NCI-H1105 (cell line): ENCODE measurements around the gene ECSCR.
"Not testable (repeated sequence)": the region's sequence is repeated elsewhere in the genome, so short reads cannot be mapped to it uniquely, and the experiment has no call there.

Experiments
- DNase-seq: peaks from one replicate; lab custom pipeline; 2025; lab: John Stamatoyannopoulos, UW

The ECSCR gene

DNA sequence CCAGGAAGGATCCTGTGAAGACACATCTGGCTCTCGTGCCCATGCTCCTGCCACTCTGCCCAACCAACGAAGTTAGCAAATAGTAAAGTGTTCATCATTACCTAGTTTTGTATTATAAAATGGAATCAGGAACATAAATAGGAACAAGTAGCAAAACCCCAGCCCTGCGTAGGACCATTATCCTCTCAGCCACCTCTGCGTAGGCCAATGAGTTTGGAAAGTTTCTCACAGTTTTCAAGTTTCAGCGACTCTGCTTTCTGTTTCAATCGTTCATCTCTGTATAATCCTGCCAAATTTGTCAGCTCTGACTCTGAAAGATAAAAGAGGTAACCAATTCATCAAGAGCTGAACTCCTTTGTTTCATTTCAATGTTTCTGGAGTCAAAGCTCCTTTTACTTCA is 48.6 kb downstream of the ECSCR start:
- no peak for DNase-seq

DNA sequence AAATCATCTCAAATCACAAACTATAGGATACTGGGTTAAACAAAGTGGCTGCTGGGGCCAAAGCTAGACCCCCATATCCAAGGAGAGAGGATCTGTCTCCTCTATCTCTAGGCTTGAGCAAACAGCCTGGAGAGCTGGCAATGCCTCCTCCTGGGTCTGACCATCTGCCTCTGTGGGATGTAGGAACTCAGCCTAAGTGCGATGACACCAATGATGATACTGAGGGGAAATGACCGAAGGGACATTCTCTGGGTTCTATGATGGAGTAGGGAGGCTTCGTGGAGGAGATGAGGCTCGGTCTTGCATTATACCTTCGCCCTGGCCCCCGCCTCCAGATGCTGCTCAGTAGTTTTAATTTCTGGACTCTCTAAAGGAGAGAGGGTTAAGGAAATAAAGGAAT is 49.4 kb downstream of the ECSCR start:
- no peak for DNase-seq

DNA sequence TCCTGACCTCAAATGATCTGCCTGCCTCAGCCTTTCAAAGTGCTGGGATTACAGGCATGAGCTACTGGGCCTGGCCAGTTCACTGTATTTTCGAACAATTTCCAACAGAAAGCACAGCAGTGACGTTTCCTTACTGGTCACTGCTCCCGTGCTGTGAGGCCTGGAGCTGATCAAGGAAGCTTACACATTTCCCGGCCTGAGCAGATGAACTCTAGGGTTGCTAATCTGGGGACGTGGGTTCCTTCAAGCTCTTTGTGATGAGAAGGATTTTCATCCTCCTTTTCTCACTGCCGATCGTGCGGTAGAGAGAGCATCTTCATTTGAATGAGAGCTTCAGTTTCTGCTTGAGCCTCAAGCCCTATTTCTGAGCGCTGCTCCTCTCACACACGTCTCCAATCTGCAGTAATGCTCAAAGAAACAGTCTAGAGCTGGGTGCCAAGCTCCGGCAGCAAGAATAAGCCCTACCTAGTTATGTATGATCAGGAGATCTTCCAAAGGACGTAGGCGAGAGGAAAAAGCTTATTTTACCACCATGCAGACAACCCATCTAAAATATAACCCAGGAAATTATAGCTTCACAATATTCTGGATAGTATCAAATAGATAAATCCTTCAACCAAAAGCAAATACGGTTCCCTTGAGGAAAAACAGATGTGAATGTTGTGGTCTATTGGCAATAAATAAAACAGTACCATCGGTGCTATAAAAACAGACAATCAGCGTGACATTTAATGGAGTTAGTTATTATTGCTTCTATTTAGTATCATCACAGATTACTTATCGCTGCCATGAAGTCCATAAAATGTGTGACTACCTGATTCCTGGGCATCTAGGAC is 51.3 kb downstream of the ECSCR start:
- no peak for DNase-seq

DNA sequence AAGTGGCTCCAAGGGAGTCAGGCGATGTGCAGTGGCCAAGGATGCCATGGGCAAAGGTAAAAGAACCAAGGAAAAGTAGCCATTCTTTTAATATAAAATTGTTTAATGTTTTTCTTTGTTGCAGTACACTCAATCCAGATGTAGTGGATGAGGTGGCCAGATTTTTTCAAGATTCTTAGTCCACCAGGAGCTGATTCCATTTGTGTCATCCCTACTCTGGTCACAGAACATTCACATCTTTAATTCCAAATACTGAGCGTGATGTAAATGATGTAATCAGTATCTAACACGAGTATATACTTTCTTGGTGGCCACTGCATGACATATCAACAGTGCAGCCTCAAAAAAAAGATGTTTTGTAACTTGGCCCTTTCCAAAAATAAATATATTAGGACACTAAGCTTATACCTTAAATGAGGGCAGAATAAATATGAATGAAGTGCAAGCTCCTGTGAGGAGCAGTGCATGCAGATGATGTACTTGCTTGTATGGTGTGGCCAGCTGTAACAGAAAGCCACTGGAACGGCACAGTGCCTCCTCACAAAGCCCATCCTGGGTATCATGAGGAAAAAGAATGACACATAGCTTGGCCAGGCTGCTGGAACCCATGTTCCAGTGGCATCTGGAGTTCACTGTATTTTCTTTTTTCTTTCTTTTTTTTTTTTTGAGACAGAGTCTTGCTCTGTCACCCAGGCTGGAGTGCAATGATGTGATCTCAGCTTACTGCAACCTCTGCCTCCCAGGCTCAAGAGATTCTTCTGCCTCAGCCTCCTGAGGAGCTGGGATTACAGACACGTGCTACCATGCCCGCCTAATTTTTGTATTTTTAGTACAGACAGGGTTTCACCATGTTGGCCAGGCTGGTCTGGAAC is 52.2 kb downstream of the ECSCR start:
- DNase-seq, result no peak

DNA sequence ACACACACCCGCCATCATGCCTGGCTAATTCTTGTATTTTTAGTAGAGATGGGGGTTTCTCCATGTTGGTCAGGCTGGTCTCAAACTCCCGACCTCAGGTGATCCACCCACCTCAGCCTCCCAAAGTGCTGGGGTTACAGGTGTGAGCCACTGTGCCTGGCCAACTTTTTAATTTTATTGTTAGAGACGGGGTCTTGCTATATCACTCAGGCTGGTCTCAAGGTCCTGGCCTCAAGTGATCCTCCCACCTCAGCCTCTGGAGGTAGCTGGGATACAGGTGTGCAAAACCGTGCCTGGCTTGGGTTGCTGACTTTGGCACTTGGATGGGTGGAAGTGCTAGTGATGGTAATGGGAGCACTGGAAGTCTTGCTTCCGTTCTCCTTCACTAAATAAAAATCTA is 53.4 kb downstream of the ECSCR start:
- not testable (repeated sequence) for DNase-seq

DNA sequence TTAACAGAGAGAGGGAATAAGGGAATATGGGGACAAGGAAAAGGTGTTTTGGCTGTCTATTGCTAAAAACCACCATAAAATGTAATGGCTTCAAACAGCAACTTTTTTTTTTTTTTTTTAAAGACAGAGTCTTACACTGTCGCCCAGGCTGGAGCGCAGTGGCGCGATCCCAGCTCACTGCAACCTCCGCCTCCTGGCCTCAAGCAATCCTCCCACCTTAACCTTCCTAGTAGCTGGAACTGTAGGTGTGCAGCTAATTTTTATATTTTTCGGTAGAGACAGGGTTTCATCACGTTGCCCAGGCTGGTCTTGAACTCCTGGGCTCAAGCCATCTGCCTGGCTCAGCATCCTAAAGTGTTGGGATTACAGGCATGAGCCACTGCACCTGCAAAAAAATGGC is 54.4 kb downstream of the ECSCR start:
- no peak for DNase-seq

DNA sequence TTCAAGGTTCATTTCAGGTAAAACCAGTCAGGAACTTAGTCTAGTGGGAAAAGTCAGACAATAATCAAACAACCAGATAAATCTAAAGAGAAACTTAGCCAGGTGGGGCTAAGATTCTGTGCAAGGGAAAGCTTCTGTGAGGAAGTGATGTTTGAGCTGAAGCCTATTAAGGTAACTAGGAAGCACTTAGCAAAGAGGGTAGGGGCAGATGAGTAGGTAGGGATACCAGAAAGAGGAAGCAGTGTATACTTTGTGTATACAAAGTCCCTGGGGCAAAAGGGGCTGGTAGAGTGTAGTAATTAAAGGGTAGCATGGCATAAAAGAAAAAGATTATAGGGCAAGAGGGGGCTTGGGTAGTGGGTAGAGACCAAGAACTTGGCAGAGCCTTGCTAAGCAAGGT is 55.0 kb downstream of the ECSCR start:
- no peak for DNase-seq

DNA sequence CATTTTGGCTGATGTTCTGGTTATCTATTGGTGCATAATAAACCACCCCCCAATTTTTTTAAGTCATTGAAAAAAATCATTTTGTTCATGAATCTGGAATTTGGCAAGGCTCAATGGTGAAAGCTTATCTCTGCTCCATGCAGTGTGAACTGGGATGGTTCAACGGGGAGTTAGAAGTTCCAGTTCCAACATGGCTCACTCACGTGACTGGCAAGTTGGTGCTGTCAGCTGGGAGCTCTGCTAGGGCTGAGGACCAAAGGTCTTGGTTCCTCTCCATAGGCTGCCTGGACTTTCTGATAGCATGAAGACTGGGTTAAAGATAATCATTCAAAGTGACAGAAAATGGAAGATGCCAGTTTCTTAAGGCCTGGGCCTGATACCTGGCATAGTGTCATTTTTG is 55.6 kb downstream of the ECSCR start:
- DNase-seq, result no peak

DNA sequence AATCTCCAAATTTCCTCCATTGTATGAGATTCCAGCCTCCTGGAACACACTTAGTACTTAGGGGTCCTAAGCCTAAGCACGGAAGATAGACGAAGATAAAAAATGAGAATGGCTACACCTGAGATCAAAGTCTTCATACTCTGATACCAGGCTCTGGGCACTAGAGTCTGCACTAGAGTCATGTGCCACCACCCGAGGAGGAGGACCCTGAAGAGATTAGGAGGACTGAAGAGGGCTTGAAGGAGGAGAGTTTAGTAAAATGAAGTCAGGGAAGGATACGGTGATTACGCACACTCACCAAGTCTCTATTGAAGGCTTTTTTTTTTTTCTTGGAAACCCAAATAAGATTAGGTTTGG is 58.1 kb downstream of the ECSCR start:
- no peak for DNase-seq

DNA sequence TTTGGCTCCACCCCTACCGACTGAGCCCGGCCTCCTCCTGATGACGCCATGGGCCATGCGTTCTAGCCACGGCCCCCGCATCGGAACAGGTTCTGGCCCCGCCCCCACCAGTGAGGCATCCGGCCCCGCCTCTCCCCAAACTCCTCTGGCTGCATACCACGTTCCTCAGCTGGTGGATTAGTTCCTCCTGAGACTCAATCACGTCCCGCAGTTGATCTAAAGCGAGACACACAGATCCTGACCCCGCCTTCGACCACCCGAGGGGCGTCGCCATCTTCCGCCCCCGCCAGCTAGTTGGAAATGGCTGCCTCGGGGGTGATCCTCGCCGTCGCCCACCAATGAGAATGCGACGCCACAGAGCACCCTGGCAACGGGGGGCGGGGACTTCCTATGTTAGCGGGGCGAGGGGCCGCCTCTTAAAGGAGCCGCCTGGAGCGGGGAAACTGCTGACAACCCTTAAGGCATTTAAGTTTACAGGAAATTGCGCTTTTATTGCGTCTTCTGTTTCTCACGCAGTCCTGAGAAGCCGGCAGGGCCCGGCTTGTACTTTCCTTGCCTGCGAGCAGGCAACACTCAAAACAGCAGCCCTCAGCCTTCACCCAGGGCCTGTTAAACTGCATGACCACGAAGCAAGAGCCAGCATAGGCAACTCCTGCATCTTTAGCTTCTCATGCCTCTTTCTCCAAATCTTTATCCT is 58.6 kb downstream of the ECSCR start, which contains the start of gene SPATA24:
Gene SPATA24 (minus strand): TSS at position 303 of the 697 bp plus-strand sequence. CDS start 29 bp downstream, at position 274.
- DNase-seq, result peak; percentile 84

DNA sequence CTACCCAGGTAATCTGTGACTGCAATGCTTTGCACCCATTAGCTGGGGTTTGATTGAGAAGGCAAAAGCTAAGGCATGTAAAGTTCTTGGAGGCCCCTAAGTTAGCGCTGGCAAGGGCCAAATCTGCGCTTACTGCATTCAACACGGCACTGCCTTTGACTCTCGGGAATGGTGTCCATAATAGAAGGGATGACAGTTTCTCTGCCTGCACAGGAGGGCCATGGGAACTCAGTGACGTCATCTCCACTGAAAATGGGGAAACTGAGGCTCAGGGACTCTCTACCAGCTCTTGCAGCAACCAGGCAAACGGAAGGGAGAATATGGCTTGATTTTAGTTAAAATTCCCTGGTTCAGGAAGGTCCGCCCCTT is 59.1 kb downstream of the ECSCR start:
- no peak for DNase-seq

DNA sequence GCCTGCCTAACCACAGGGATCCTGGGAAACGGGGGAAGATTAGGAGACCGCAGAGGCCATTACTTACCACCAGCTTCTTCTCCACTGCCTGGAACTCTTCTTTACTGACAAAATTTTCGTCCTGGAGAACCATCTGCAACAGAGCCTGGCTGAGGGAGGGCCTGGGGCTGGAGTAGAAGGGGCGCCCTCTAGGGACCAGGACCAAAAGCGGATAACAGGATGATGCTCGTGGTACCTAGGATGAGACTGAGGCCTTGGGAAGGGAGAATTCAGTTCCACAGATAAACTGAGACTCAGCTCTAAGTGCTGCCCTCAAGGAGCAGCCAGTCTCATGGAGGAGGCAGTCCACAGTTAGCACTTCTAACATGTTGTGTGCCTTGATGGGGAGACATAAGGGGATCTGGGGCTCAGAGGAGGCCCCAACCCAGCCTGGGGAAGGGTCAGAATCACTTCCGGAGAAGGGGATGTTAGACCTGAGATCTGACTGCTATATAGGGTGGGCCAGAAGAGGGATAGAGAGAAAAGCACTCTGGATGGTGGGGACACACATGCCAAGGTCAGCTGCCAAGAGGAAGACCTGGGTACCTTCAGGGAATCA is 59.9 kb downstream of the ECSCR start:
- DNase-seq, result no peak

DNA sequence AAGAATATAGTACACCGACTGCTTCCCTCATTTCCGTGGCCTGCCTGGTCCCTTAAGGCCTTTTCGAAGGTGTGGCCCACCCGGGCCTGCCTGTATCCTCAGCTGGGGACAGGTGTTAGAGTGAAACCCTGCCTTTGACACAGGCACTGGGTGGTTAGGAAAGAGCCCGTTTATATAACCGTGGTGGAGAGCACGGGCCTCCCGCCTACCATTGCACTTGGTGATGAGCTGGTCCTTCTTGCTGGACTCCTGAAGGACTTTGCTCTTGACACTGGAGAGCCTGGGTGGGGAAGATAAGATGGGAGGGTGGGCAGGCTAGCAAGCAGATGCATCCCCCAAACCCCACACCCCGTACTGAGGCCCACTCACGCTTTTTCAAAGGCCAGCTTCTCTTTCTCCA is 61.0 kb downstream of the ECSCR start:
- no peak for DNase-seq

DNA sequence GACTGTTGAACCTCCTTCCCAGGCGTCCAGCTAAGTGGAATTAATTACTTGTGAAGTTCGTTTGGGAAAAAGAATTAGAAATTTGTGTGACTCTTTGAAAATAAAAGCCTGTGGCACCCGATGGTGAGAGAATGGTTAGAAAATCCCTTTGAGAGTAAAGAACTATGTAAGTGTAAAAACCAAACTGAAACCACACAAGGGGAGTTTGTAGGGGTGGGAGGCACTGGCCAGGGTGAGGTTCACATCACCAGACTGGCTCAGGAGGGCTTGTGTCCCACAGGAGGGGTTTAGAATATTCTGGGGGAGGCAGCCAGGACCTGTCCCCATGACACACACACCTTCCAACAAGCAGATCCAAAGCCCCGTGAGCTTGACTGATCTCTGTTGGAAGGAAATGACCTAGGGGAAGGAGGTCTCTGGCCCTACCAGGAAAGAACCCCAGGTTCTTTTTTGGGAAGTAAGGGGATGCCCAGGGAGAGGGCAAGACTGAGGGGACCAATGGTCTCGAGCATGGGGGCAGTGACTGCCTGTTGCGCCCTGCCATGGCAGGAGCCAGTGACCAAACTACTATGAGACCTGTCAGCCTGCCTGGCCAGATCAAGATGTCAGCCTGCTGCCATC is 62.9 kb downstream of the ECSCR start:
- no peak for DNase-seq
